ENCODE data around the gene LAPTM5. TPM values are rescaled to one million over a fixed set of nuclear protein-coding genes. Genes with fewer than 3 reads are reported as not detected.

LAPTM5 gene
- total RNA-seq, 1 experiment from 2014 or later, result 0.15 TPM

- H3K79me1 ChIP-seq (ENCODE audit: insufficient read depth, low read depth, low read length, poor library complexity, severe bottlenecking), result no peaks in the 10 kb centered on the region
- no peak overlapping the region for H3K9ac ChIP-seq (ENCODE audit: extremely low read depth, insufficient read length, low read length)
- H3K23ac ChIP-seq (ENCODE audit: insufficient read length, low read depth, low read length), result no peak overlapping the region
- no peaks in the 10 kb centered on the region for H3K9me3 ChIP-seq (ENCODE audit: control insufficient read depth, low read depth, low read length)
- H3K4me3 Mint-ChIP-seq, result no peak overlapping the region
- peaks cover 19 to 26% of the 10 kb centered on the region in 2 experiments for H3K4me1 Mint-ChIP-seq
- no peak overlapping the region for H2BK20ac ChIP-seq (ENCODE audit: low read depth, low read length, poor library complexity, severe bottlenecking)
- no peak overlapping the region for H2BK120ac ChIP-seq (ENCODE audit: low read depth, low read length, poor library complexity, severe bottlenecking)
- H2AFZ ChIP-seq (ENCODE audit: low read length), result no peak overlapping the region
- H4K91ac ChIP-seq (ENCODE audit: insufficient read length, low read depth, low read length), result no peak overlapping the region
- H3K27ac ChIP-seq (ENCODE audit: insufficient read length, low read depth, low read length), result no peak overlapping the region
- no peak overlapping the region; a peak in 1 of 7 replicates for H3K27ac Mint-ChIP-seq
- H3K79me2 ChIP-seq (ENCODE audit: insufficient read depth, low read length), result no peaks in the 10 kb centered on the region
- no peak overlapping the region for H2BK15ac ChIP-seq (ENCODE audit: low read depth, low read length)
- no peak overlapping the region for H3K18ac ChIP-seq (ENCODE audit: insufficient read length, low read depth, low read length)
- no peaks in the 10 kb centered on the region for H3K23me2 ChIP-seq (ENCODE audit: insufficient read length, low read depth, low read length, poor library complexity, severe bottlenecking)
- DNase-seq, result no peak
- no peak overlapping the region for H3K56ac ChIP-seq (ENCODE audit: insufficient read length, low read depth, low read length)
- H3K4ac ChIP-seq (ENCODE audit: low read depth, low read length), result no peak overlapping the region
- H3K14ac ChIP-seq (ENCODE audit: insufficient read depth, low read length), result no peak overlapping the region
- H3K36me3 Mint-ChIP-seq (ENCODE audit: insufficient read depth in 1 of 3, low read depth in 3 of 3), result peaks cover 0 to 5% (median 0%) of the 10 kb centered on the region in 3 experiments; a peak in 1 of 7 replicates
- TF ChIP-seq CTCF (conservative IDR thresholded peaks at IDR 0.05), result no peak
- WGBS (ENCODE audit: extremely low coverage, insufficient read length, low lambda C conversion rate), result no CpG with 5 or more reads among the region's 7 CpGs
- H3T11ph ChIP-seq (ENCODE audit: low read length), result no peak overlapping the region
- no peaks in the 10 kb centered on the region for H3K4me1 ChIP-seq (ENCODE audit: insufficient read depth, low read length)
- no peak overlapping the region for H2AK5ac ChIP-seq (ENCODE audit: insufficient read length, low read length)
- H2BK12ac ChIP-seq (ENCODE audit: insufficient read length, low read depth, low read length), result no peak overlapping the region
- H4K8ac ChIP-seq (replicated peaks; ENCODE audit: insufficient read length, low read depth, low read length), result no peak overlapping the region
- no peak overlapping the region for H3K4me2 ChIP-seq (ENCODE audit: insufficient read depth, insufficient read length, low read length)
- peaks cover 0 to 4% of the 10 kb centered on the region in 2 experiments; a peak in 2 of 5 replicates for H3K9me3 Mint-ChIP-seq
- no peaks in the 10 kb centered on the region for H4K20me1 ChIP-seq (ENCODE audit: control insufficient read depth, insufficient read depth, insufficient read length)
- peaks cover 4% of the 10 kb centered on the region for H3K27me3 Mint-ChIP-seq (ENCODE audit: low read depth)
- H2BK5ac ChIP-seq (ENCODE audit: insufficient read length, low read length), result no peak overlapping the region
- no peaks in the 10 kb centered on the region; the same call in 1 of the 2 replicates for H3K27me3 ChIP-seq (ENCODE audit: insufficient read depth, low read length)
- no peak overlapping the region for H4K5ac ChIP-seq (ENCODE audit: insufficient read length, low read depth, low read length)
These were observed 5.5 kb upstream of the LAPTM5 start for GRCh38 chr1:30762930-30763650.
